ENCODE data around the gene MAT1A. TPM values are rescaled to one million over a fixed set of nuclear protein-coding genes. Genes with fewer than 3 reads are reported as not detected.

MAT1A gene
- total and polyA plus RNA-seq, 2 of the 8 experiments (the other 6 are each of a cell fraction or from before 2014, with no cell fraction given) = 4.1 to 6.4 TPM

GRCh38 chr10:80275756-80276155 is 13.7 kb downstream of the MAT1A start:
- H3K9ac ChIP-seq (replicated peaks in 1 of 4; ENCODE audit: extremely low read depth in 1 of 4, low read depth in 3 of 4, low read length in 3 of 4) = no peak overlapping the region
- H3K4me2 ChIP-seq (ENCODE audit: insufficient read depth in 1 of 2, low read depth in 2 of 2, low read length in 2 of 2) = no peak overlapping the region
- no peak overlapping the region for H3K18ac ChIP-seq (ENCODE audit: extremely low read depth, low read length)
- no peak overlapping the region for H3K4me3 ChIP-seq (ENCODE audit: extremely low read depth in 1 of 4, insufficient read depth in 2 of 4, low read depth in 3 of 4, low read length in 4 of 4)
- H3K14ac ChIP-seq (ENCODE audit: insufficient read length) = no peak overlapping the region
- H3K27ac ChIP-seq (ENCODE audit: low read depth, low read length) = no peak overlapping the region
- no peak overlapping the region for H4K5ac ChIP-seq (ENCODE audit: insufficient read length, low read depth, low read length)
- H3K79me2 ChIP-seq (ENCODE audit: control insufficient read depth in 1 of 2, insufficient read depth in 2 of 2, low read length in 2 of 2) = no peaks in the 10 kb centered on the region
- FAIRE-seq = no peak
- H2AFZ ChIP-seq (ENCODE audit: low read length) = no peak overlapping the region
- no peak overlapping the region for H4K91ac ChIP-seq (replicated peaks; ENCODE audit: insufficient read length, low read length)
- no peak overlapping the region for H3K4ac ChIP-seq (replicated peaks; ENCODE audit: insufficient read length, low read depth, low read length)
- no peak for DNase-seq (ENCODE audit: low read depth in 1 of 2, low spot score in 2 of 2)
- no peaks in the 10 kb centered on the region; a peak in 1 of 7 replicates for H3K27me3 ChIP-seq (replicated peaks in 1 of 4; ENCODE audit: control insufficient read depth in 3 of 4, extremely low read depth in 1 of 4, insufficient read depth in 3 of 4, low read length in 3 of 4)
- H3K23me2 ChIP-seq (ENCODE audit: low read depth, low read length) = no peaks in the 10 kb centered on the region
- H3K23ac ChIP-seq (ENCODE audit: insufficient read length) = no peak overlapping the region
- no peak overlapping the region for H4K8ac ChIP-seq (ENCODE audit: extremely low read depth, insufficient read depth, low read length)
- ChIA-PET POLR2A (ENCODE audit: partially characterized antibody) (no interaction called here), CTCF (ENCODE audit: partially characterized antibody) (interaction anchor here (1.5 kb wide), 1 partner anchor 19 kb away, joined by 5 read pairs; no protein-coding TSS in a partner anchor)
- H4K20me1 ChIP-seq (replicated peaks in 1 of 2; ENCODE audit: control insufficient read depth in 1 of 2, insufficient read depth in 2 of 2, low read length in 2 of 2) = peaks cover 0 to 2% of the 10 kb centered on the region in 2 experiments
- no peak overlapping the region for H2AK5ac ChIP-seq (ENCODE audit: low read depth, low read length)
- H3K56ac ChIP-seq (replicated peaks; ENCODE audit: insufficient read length, low read depth, low read length) = no peak overlapping the region
- H3K79me1 ChIP-seq (ENCODE audit: low read depth, low read length) = no peaks in the 10 kb centered on the region
- H2BK12ac ChIP-seq (ENCODE audit: low read depth, low read length) = no peak overlapping the region
- H3K9me3 ChIP-seq (ENCODE audit: insufficient read depth in 2 of 2, low read depth in 1 of 2, low read length in 1 of 2) = no peaks in the 10 kb centered on the region
- H2BK120ac ChIP-seq (replicated peaks; ENCODE audit: low read depth, low read length) = no peak overlapping the region
- H2BK5ac ChIP-seq (ENCODE audit: low read depth, low read length) = no peak overlapping the region
- H2BK15ac ChIP-seq (ENCODE audit: low read length) = no peak overlapping the region
- no peak overlapping the region for H2BK20ac ChIP-seq (ENCODE audit: low read length)
- H3K36me3 ChIP-seq (ENCODE audit: control insufficient read depth in 2 of 4, insufficient read depth in 4 of 4, low read length in 3 of 4) = no peaks in the 10 kb centered on the region
- peaks cover 0 to 2% (median 0%) of the 10 kb centered on the region in 4 experiments; a peak in 1 of 7 replicates for H3K4me1 ChIP-seq (replicated peaks in 1 of 4; ENCODE audit: control insufficient read depth in 3 of 4, insufficient read depth in 4 of 4, low read length in 3 of 4)
- WGBS, 2 experiments (ENCODE audit: extremely low coverage in 1 of 2, insufficient coverage in 1 of 2, insufficient read length in 1 of 2, insufficient replicate concordance in 2 of 2, low coverage in 1 of 2, low lambda C conversion rate in 2 of 2, missing lambda C conversion rate in 1 of 2) = 92% methylated on average over 7 of the region's 7 CpGs; no CpG with 5 or more reads in 1 of the 2 experiments
- TF ChIP-seq TAF7 (optimal IDR thresholded peaks at IDR 0.05; ENCODE audit: borderline replicate concordance, low read depth, low read length) (no peak), ATF2 (IDR thresholded peaks at IDR 0.05; ENCODE audit: low read length) (no peak), CBX8 (IDR thresholded peaks at IDR 0.05; ENCODE audit: borderline replicate concordance, low read depth, low read length) (no peak), FOSL1 (IDR thresholded peaks at IDR 0.05; ENCODE audit: insufficient read depth, low read depth, low read length) (no peak), HDAC2 (IDR thresholded peaks at IDR 0.05; ENCODE audit: borderline replicate concordance in 1 of 2, low read depth in 2 of 2, low read length in 2 of 2) (no peak), RXRA (IDR thresholded peaks at IDR 0.05; ENCODE audit: insufficient read depth, low read depth, low read length) (no peak), HDAC6 (IDR thresholded peaks at IDR 0.05; ENCODE audit: low read depth, low read length) (no peak), YY1 (IDR thresholded peaks at IDR 0.05; ENCODE audit: low read depth, low read length) (no peak), SUZ12 (IDR thresholded peaks at IDR 0.05; ENCODE audit: low read length) (no peak), EP300 (IDR thresholded peaks at IDR 0.05; ENCODE audit: borderline replicate concordance in 1 of 2, low read depth in 2 of 2, low read length in 2 of 2) (no peak), GABPA (IDR thresholded peaks at IDR 0.05; ENCODE audit: borderline replicate concordance, insufficient read depth, low read length) (no peak), SIX5 (IDR thresholded peaks at IDR 0.05; ENCODE audit: low read depth, low read length) (no peak)
